Stomach (tissue), 4 donors: ENCODE results near the gene C3orf70.

Experiments
- CTCF ChIP-seq, 7 experiments: fragments of 450-650 bp in 4 of 7; fragments of 200-600 bp in 3 of 7; sonication (generic) in 3 of 7; IDR thresholded peaks; one replicate each; pipeline ENCODE4 v1.5.1; 2016 to 2019; ENCODE audit warnings: antibody characterized with exemption in 7 of 7, control low read depth in 2 of 7, mild to moderate bottlenecking in 1 of 7
- POLR2A ChIP-seq, 4 donors: fragments of 450-650 bp; IDR thresholded peaks; one replicate each; pipeline ENCODE4 v1.6.1; 2016; ENCODE audit warnings: antibody characterized with exemption in 4 of 4, control low read depth in 2 of 4, mild to moderate bottlenecking in 1 of 4, moderate library complexity in 1 of 4
- POLR2AphosphoS5 ChIP-seq, 3 donors: sonication (generic); formaldehyde crosslinking; IDR thresholded peaks; one replicate each; pipeline ENCODE4 v1.6.1; 2016; ENCODE audit warnings: antibody characterized with exemption in 3 of 3

DNA sequence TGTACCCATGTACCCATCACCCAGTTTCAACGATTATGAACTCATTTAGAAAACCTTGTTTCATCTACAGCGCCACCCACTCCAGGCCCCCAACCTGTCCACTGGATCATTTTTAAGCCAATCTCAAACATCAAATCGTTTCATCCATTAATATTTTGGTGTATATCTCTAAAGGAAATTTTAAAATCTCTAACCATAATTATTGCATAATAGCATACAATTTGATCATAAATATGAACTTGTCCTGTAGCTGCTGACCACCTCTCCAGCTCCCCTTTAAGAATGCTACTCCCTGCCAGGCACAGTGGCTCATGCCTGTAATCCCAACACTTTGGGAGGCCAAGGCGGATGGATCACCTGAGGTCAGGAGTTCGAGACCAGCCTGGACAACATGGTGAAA is 2.8 kb upstream of the C3orf70 start:
- TF ChIP-seq CTCF (IDR thresholded peaks at IDR 0.05) (no peak), POLR2A (IDR thresholded peaks at IDR 0.05) (no peak), POLR2AphosphoS5 (IDR thresholded peaks at IDR 0.05) (no peak)
